Testis (tissue), 3 donors: ENCODE results near the gene DAPP1. TPM values are rescaled to one million over a fixed set of nuclear protein-coding genes. Genes with fewer than 3 reads are reported as not detected.

ENCODE experiments used
- DNase-seq: peaks from one replicate; pipeline ENCODE4 v3.0.0-alpha.2; 2019
- H3K27ac ChIP-seq, 2 donors: fragments of 200-600 bp; sonication (generic); one replicate each; pipeline ENCODE4 v1.5.1; 2019
- H3K27me3 ChIP-seq: fragments of 200-600 bp; sonication (generic); one replicate; pipeline ENCODE4 v1.5.1; 2019
- H3K36me3 ChIP-seq: fragments of 200-600 bp; sonication (generic); one replicate; pipeline ENCODE4 v1.5.1; 2017; ENCODE audit warnings: low read depth; ENCODE audit errors: missing control alignments
- H3K4me1 ChIP-seq: fragments of 200-600 bp; sonication (generic); one replicate; pipeline ENCODE4 v1.5.1; 2019
- H3K4me3 ChIP-seq, 2 donors: fragments of 200-600 bp; sonication (generic); one replicate each; pipeline ENCODE4 v1.5.1; 2017 to 2019
- H3K9me3 ChIP-seq: fragments of 200-600 bp; sonication (generic); one replicate; pipeline ENCODE4 v1.5.1; 2017
- POLR2A ChIP-seq: fragments of 450-650 bp; IDR thresholded peaks from one replicate; pipeline ENCODE4 v1.6.1; 2017; ENCODE audit warnings: antibody characterized with exemption, mild to moderate bottlenecking, moderate library complexity
- WGBS, 2 donors: methylation state at CpG; one replicate each; pipeline ENCODE4 v1.1.5; 2018; 5-methylcytosine and 5-hydroxymethylcytosine counted together
- intact Hi-C: fragments of 100-400 bp; cut with DNase I; formaldehyde crosslinking; loops from one replicate; pipeline ENCODE4 v1.15.1; 2023; ENCODE audit warnings: low total_unique reads
- polyA plus RNA-seq: library from polyadenylated mRNA; stranded (reverse); fragments of 350-450 nt; fragmentation: Illumina TruSeq; extraction: RNeasy Lipid Tissue Mini Kit (QIAGEN cat#74804); gene quantifications from one replicate; pipeline ENCODE4 v1.2.3, GENCODE V29; 2014; ENCODE audit warnings: low read depth, low replicate concordance; ENCODE audit not compliant: insufficient read depth
- total RNA-seq, 2 donors: library from RNA; depleted of rRNA; stranded (reverse); fragments of >200 nt; gene quantifications; one replicate each; pipeline ENCODE4 v1.2.3, GENCODE V29; 2016
- TF ChIP-seq, protein P1 (sequence below), 3 experiments: fragments of 450-650 bp in 2 of 3; fragments of 200-600 bp in 1 of 3; sonication (generic) in 1 of 3; IDR thresholded peaks; one replicate each; pipeline ENCODE4 v1.5.1; 2016 to 2019; ENCODE audit warnings: antibody characterized with exemption in 3 of 3, mild to moderate bottlenecking in 2 of 3, moderate library complexity in 1 of 3

DAPP1 gene
- total and polyA plus RNA-seq, 3 donors from 2014 or later = 0.50 to 2.4 (median 1.1) TPM

DNA sequence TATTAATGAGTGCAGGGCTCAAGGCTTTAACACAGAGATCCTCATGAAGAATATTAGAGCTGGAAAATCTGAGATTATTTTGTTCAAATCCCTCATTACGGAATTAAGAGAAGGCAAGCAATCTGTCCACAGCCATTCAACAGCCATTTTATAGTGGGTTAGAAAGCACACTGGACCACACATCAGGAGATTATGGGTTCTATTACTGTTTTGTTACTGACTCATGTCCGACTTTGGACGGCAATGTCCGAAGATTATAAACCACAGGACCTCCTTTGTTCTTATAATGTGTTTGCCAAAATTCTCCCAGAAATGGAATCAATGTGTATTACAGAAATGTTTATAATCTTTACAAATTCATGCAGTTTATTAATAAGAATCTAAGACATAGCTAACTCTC, 69.5 kb downstream of the DAPP1 start:
- WGBS, 2 donors = 74 to 85% methylated on average over 4 of the region's 4 CpGs
- Histone ChIP-seq H3K4me1 (no peaks in the 10 kb centered on the region), H3K4me3 (no peak overlapping the region), H3K9me3 (no peaks in the 10 kb centered on the region), H3K36me3 (no peaks in the 10 kb centered on the region), H3K27ac (no peak overlapping the region), H3K27me3 (no peaks in the 10 kb centered on the region)
- intact Hi-C loops = no loop called here
- TF ChIP-seq, protein P1, sequence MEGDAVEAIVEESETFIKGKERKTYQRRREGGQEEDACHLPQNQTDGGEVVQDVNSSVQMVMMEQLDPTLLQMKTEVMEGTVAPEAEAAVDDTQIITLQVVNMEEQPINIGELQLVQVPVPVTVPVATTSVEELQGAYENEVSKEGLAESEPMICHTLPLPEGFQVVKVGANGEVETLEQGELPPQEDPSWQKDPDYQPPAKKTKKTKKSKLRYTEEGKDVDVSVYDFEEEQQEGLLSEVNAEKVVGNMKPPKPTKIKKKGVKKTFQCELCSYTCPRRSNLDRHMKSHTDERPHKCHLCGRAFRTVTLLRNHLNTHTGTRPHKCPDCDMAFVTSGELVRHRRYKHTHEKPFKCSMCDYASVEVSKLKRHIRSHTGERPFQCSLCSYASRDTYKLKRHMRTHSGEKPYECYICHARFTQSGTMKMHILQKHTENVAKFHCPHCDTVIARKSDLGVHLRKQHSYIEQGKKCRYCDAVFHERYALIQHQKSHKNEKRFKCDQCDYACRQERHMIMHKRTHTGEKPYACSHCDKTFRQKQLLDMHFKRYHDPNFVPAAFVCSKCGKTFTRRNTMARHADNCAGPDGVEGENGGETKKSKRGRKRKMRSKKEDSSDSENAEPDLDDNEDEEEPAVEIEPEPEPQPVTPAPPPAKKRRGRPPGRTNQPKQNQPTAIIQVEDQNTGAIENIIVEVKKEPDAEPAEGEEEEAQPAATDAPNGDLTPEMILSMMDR (IDR thresholded peaks at IDR 0.05) = no peak
- TF ChIP-seq POLR2A = no peak
- no peak for DNase-seq

DNA sequence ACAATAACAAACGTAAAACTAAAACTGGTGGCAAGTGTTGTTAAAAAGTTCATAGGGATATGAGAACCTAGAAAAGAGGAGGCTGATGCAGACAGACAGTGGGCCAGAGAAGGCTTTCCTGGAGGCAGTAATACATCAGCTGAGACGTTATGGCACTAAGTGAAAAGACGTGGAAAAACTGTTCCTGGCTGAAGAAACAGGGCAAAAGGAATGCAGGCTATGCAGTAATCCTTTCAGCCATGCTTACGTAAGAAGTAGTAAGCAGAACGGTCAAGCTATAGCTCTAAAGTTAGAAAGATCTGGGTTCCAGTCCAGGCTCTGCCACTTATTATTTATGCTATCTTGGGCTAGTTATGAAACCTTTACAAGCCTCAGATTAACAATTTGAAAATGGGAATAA, 71.2 kb downstream of the DAPP1 start:
- Histone ChIP-seq H3K4me1 (peaks cover 3% of the 10 kb centered on the region), H3K27me3 (no peaks in the 10 kb centered on the region), H3K27ac (no peak overlapping the region), H3K36me3 (no peaks in the 10 kb centered on the region), H3K4me3 (no peak overlapping the region), H3K9me3 (no peaks in the 10 kb centered on the region)
- intact Hi-C loops = no loop called here
- TF ChIP-seq, protein P1 (IDR thresholded peaks at IDR 0.05) = no peak
- no peak for TF ChIP-seq POLR2A
- no peak for DNase-seq
- 53 to 61% methylated on average over 5 of the region's 5 CpGs for WGBS, 2 donors

DNA sequence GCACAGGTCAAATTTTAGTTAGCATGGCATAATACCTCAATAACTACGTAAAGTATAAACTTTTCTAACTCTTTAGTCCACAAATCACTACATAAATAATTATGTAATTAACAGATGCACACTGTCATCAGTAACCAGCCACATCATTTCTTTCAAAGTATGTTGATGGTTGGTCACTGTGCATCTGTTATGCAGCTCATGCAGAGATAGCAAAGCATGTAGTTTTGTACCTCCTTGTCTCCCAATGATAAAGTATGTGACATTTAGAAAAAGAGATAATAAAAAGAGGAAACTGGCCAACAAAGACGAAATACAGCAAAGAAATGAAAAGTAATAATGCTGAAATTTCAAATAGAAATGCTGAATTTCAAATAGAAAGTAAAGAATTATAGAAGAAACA, 74.7 kb downstream of the DAPP1 start:
- intact Hi-C loops = no loop called here
- Histone ChIP-seq H3K9me3 (no peaks in the 10 kb centered on the region), H3K4me3 (no peak overlapping the region), H3K27me3 (no peaks in the 10 kb centered on the region), H3K4me1 (peaks cover 12% of the 10 kb centered on the region), H3K36me3 (no peaks in the 10 kb centered on the region), H3K27ac (no peak overlapping the region)
- WGBS, 2 donors = 60 to 61% methylated on average over 2 of the region's 2 CpGs
- no peak for TF ChIP-seq POLR2A
- TF ChIP-seq, protein P1 (IDR thresholded peaks at IDR 0.05) = no peak
- no peak for DNase-seq

DNA sequence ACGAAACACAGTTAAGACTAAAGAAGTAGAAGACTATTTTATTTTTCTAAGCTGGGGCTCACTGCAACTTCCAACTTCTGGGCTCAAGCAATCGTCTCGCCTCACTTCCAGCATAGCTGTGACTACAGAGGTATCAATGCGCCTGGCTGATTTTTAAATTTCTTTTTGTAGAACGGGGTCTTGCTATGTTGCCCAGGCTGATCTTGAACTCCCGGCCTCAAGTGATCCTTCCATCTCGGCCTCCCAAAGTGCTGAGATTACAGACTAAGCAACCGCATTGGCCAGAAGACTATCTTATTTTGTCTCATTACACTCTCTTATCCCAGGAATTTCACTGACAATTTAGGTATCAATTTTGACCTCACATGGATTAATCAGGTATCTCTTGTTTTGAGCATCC, 76.4 kb downstream of the DAPP1 start:
- Histone ChIP-seq H3K9me3 (no peaks in the 10 kb centered on the region), H3K4me3 (peak overlapping the region in 1 of 2 donors; percentile 81), H3K36me3 (no peaks in the 10 kb centered on the region), H3K27me3 (no peaks in the 10 kb centered on the region), H3K4me1 (peaks cover 12% of the 10 kb centered on the region), H3K27ac (no peak overlapping the region)
- TF ChIP-seq POLR2A = no peak
- TF ChIP-seq, protein P1 (IDR thresholded peaks at IDR 0.05) = no peak
- WGBS, 2 donors = 42 to 55% methylated on average over 8 of the region's 8 CpGs
- intact Hi-C loops = no loop called here
- no peak for DNase-seq

DNA sequence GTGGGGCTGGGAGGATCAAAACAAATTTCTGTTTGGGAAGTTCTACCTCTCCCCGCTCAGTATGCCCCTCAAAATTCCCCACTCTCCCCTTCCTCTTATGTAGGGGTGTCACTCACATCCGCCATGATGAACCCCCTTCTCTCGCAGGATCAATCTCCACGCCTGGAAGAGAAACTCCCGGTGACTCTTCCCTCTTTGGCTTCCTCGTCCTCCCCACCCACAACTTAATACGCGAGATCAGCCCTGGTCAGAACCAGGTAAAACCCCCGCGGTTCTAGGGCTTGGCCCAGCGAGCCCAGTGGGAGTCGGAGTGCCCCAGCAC, 77.2 kb downstream of the DAPP1 start:
- Histone ChIP-seq H3K36me3 (no peaks in the 10 kb centered on the region), H3K4me3 (peak overlapping the region; percentile 80 to 81), H3K27me3 (no peaks in the 10 kb centered on the region), H3K9me3 (no peaks in the 10 kb centered on the region), H3K27ac (peak overlapping the region; percentile 71 to 87), H3K4me1 (peaks cover 12% of the 10 kb centered on the region)
- DNase-seq = no peak
- no peak for TF ChIP-seq POLR2A
- TF ChIP-seq, protein P1 (IDR thresholded peaks at IDR 0.05) = no peak
- intact Hi-C loops = no loop called here
- 0 to 1% methylated on average over 12 of the region's 12 CpGs for WGBS, 2 donors
